Loucy (cell line): ENCODE measurements around the gene RERE.

ENCODE experiments used
- H2AFZ ChIP-seq: fragments of 200-600 bp; sonication (generic); 2 replicates; pipeline ENCODE4 v1.6.0; 2016; ENCODE audit warnings: antibody characterized with exemption, mild to moderate bottlenecking, low read length, moderate library complexity
- H3F3A ChIP-seq: fragments of 200-600 bp; 2 replicates; pipeline ENCODE4 v1.6.0; 2016; ENCODE audit warnings: antibody characterized with exemption, low read depth, mild to moderate bottlenecking
- H3K27me3 ChIP-seq: fragments of 200-600 bp; sonication (generic); 2 replicates; pipeline ENCODE4 v1.6.1; 2014; ENCODE audit warnings: low read length, mild to moderate bottlenecking; ENCODE audit not compliant: insufficient read depth, poor library complexity, severe bottlenecking
- H3K36me3 ChIP-seq: fragments of 200-600 bp; sonication (generic); 2 replicates; pipeline ENCODE4 v1.6.1; 2016; ENCODE audit warnings: low read length; ENCODE audit not compliant: insufficient read depth
- H3K4me1 ChIP-seq: fragments of 200-600 bp; sonication (generic); 2 replicates; pipeline ENCODE4 v1.5.1; 2014; ENCODE audit warnings: low read length, mild to moderate bottlenecking; ENCODE audit not compliant: insufficient read depth, poor library complexity, severe bottlenecking
- H3K4me2 ChIP-seq: fragments of 200-600 bp; sonication (generic); 2 replicates; pipeline ENCODE4 v1.6.0; 2014; ENCODE audit warnings: antibody characterized with exemption, low read length, low read depth, mild to moderate bottlenecking; ENCODE audit not compliant: poor library complexity, severe bottlenecking
- H3K4me3 ChIP-seq: fragments of 200-600 bp; sonication (generic); 2 replicates; pipeline ENCODE4 v1.5.1; 2014; ENCODE audit warnings: low read length, mild to moderate bottlenecking, mixed read lengths; ENCODE audit not compliant: poor library complexity, severe bottlenecking
- H3K79me2 ChIP-seq: fragments of 200-600 bp; sonication (generic); 2 replicates; pipeline ENCODE4 v1.6.1; 2014; ENCODE audit warnings: low read length; ENCODE audit not compliant: insufficient read depth
- H3K9ac ChIP-seq: fragments of 200-600 bp; sonication (generic); 2 replicates; pipeline ENCODE4 v1.6.0; 2014; ENCODE audit warnings: mild to moderate bottlenecking, low read depth, low read length, moderate library complexity; ENCODE audit not compliant: poor library complexity, severe bottlenecking
- H3K9me2 ChIP-seq: fragments of 200-600 bp; sonication (generic); replicated peaks from 2 replicates; pipeline ENCODE4 v1.6.1; 2016; ENCODE audit warnings: low read depth, low read length, mixed read lengths
- H3K9me3 ChIP-seq: fragments of 200-600 bp; sonication (generic); 2 replicates; pipeline ENCODE4 v1.6.1; 2014; ENCODE audit warnings: mild to moderate bottlenecking, antibody characterized with exemption, low read length, low read depth; ENCODE audit not compliant: insufficient read depth
- H4K20me1 ChIP-seq: fragments of 200-600 bp; sonication (generic); 2 replicates; pipeline ENCODE4 v1.6.0; 2014; ENCODE audit warnings: antibody characterized with exemption, low read length, mild to moderate bottlenecking; ENCODE audit not compliant: insufficient read depth, poor library complexity, severe bottlenecking
- EZH2phosphoT487 ChIP-seq: fragments of 200-600 bp; IDR thresholded peaks from 2 replicates; pipeline ENCODE4 v1.6.1; 2018; ENCODE audit warnings: antibody characterized with exemption, mild to moderate bottlenecking, moderate library complexity, borderline replicate concordance
- TF ChIP-seq, protein P1 (sequence below): fragments of 200-600 bp; sonication (generic); conservative IDR thresholded peaks from 2 replicates; pipeline ENCODE4 v1.5.1; 2014; ENCODE audit warnings: mild to moderate bottlenecking, antibody characterized with exemption, low read length

The RERE gene

GRCh38 chr1:8477166-8477982 is 340.1 kb downstream of the RERE start:
- no peak overlapping the region for H2AFZ ChIP-seq
- no peaks in the 10 kb centered on the region for H3K9me2 ChIP-seq
- peaks cover 3% of the 10 kb centered on the region; the same call in 1 of the 2 replicates for H3K79me2 ChIP-seq
- H3K9me3 ChIP-seq, result no peaks in the 10 kb centered on the region
- TF ChIP-seq EZH2phosphoT487, result no peak
- TF ChIP-seq, protein P1, sequence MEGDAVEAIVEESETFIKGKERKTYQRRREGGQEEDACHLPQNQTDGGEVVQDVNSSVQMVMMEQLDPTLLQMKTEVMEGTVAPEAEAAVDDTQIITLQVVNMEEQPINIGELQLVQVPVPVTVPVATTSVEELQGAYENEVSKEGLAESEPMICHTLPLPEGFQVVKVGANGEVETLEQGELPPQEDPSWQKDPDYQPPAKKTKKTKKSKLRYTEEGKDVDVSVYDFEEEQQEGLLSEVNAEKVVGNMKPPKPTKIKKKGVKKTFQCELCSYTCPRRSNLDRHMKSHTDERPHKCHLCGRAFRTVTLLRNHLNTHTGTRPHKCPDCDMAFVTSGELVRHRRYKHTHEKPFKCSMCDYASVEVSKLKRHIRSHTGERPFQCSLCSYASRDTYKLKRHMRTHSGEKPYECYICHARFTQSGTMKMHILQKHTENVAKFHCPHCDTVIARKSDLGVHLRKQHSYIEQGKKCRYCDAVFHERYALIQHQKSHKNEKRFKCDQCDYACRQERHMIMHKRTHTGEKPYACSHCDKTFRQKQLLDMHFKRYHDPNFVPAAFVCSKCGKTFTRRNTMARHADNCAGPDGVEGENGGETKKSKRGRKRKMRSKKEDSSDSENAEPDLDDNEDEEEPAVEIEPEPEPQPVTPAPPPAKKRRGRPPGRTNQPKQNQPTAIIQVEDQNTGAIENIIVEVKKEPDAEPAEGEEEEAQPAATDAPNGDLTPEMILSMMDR, result no peak
- H3K9ac ChIP-seq, result no peak overlapping the region
- no peak overlapping the region for H3K4me3 ChIP-seq
- no peaks in the 10 kb centered on the region for H3K36me3 ChIP-seq
- no peaks in the 10 kb centered on the region for H3F3A ChIP-seq
- H4K20me1 ChIP-seq, result no peaks in the 10 kb centered on the region
- no peak overlapping the region for H3K4me2 ChIP-seq
- no peaks in the 10 kb centered on the region for H3K27me3 ChIP-seq
- no peaks in the 10 kb centered on the region for H3K4me1 ChIP-seq

DNA sequence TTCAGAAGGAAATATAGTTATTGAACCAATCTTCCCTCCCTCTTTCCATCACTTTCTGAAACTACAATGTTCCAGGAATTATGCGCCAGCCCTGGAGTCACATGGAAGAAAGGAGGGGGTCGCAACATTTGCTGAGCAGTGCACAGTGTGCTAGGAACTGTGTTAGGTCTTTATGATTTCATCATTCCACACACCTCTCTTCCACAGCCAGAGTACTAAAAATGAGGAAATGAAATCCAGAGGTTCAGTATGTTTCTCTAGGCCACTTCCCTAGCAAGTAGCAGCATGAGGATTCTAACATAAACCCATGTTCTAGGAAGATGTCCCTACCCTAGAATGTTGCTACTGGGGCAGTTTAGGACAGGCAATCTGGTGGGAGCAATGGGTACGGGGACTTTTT is 341.4 kb downstream of the RERE start:
- Histone ChIP-seq H3K27me3 (no peaks in the 10 kb centered on the region), H3K36me3 (no peaks in the 10 kb centered on the region), H3K9me2 (no peaks in the 10 kb centered on the region), H3F3A (no peaks in the 10 kb centered on the region), H3K9ac (no peak overlapping the region), H3K9me3 (no peaks in the 10 kb centered on the region), H2AFZ (no peak overlapping the region), H3K4me2 (no peak overlapping the region), H3K4me3 (no peak overlapping the region), H4K20me1 (no peaks in the 10 kb centered on the region), H3K4me1 (no peaks in the 10 kb centered on the region), H3K79me2 (0 out of 2 replicates have a peak, but pooled peaks cover 3% of the 10 kb centered on the region)
- TF ChIP-seq EZH2phosphoT487, result no peak
- TF ChIP-seq, protein P1, result no peak

GRCh38 chr1:8474369-8474768 is 343.1 kb downstream of the RERE start:
- no peak overlapping the region for H3K4me2 ChIP-seq
- TF ChIP-seq, protein P1, result no peak
- no peak for TF ChIP-seq EZH2phosphoT487

More at GRCh38 chr1:8474369-8474768, 343.1 kb downstream of the RERE start:
- Histone ChIP-seq H3K9me2 (no peaks in the 10 kb centered on the region), H3F3A (no peaks in the 10 kb centered on the region), H3K36me3 (no peaks in the 10 kb centered on the region), H4K20me1 (no peaks in the 10 kb centered on the region), H3K9me3 (no peaks in the 10 kb centered on the region), H3K9ac (no peak overlapping the region), H3K4me1 (no peaks in the 10 kb centered on the region), H3K27me3 (no peaks in the 10 kb centered on the region), H3K79me2 (0 out of 2 replicates have a peak, but pooled peaks cover 3% of the 10 kb centered on the region), H3K4me3 (no peak overlapping the region), H2AFZ (no peak overlapping the region)
